Fibroblast of skin of left quadriceps (primary cell): ENCODE measurements around the gene CACNA1E.
"Not testable (repeated sequence)": the region's sequence is repeated elsewhere in the genome, so short reads cannot be mapped to it uniquely, and the experiment has no call there.

ENCODE experiments used
- DNase-seq, 2 experiments: peaks; one replicate each; pipeline ENCODE4 v3.0.0-alpha.2; 2013; ENCODE audit warnings: low read depth in 2 of 2

The CACNA1E gene

DNA sequence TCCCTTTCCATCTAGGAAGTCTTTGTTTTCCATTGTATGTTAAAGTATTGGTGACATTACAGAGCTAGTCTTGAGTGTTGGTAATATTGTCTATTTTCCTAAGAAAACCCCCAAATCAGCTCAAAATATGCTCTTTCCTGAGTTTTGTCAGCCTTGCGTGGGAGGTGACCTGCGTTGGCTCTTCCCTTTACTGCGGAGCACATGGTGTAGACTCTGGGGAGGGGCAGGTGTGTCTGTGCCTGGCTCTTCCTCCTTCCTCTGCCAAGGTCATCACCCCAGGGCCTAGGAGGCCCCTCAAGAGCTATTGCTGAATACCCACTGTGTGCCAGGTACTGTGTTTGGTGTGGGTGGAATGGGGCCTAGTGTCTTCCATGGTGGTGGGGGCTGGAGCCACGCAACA is 33.4 kb downstream of the CACNA1E start:
- no peak for DNase-seq

DNA sequence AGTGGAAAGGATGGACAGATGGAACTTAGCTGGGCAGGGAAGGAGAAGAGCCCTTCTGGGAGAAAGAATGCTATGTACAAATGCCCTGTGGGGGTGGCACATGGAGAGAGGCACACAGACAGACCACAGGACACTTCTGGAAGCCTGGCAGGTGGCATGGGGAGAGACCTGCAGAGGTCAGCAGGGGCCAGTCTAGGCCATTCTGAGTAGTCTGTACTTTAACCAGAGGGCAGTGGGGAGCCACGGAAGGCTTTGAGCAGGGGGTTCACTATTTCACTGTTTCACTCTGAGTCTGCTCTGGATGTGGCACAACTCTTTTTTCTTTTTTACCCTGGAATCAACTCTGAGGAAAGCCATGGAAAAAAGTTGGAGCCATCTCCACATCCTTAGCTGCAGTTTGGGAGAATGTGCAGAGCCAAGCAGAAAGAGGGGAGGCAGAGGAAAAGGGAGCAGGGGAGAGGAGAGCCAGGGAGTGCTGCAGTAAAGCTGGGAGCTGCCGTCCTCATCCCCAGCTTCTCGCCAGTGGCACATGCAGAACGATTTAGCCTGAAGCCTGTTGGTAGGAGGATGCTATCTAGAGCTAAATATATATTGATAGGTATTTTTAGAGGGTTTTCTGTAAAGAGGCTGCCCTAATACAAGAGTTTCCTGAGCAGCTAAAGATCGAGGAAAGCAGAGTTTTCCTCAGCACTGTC is 34.0 kb downstream of the CACNA1E start:
- no peak for DNase-seq

DNA sequence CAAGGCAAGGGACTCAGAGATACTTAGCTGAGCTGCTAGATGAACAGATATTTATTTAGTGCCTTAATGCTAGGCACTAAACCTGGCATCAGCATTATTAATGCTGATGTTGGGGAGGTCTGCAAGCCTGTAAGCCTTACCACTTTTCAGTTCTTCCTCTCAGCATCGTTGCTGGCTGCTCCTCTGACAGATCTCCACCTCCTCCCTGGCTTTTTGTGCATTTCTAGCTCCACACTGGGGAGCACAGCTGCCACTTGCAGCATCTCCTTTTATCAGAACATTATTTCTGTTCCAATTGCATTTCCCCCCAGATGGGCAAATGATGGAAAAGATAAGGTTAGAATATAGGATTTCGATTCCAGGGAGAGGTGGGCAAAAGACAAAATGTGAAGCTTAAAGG is 34.8 kb downstream of the CACNA1E start:
- no peak for DNase-seq

DNA sequence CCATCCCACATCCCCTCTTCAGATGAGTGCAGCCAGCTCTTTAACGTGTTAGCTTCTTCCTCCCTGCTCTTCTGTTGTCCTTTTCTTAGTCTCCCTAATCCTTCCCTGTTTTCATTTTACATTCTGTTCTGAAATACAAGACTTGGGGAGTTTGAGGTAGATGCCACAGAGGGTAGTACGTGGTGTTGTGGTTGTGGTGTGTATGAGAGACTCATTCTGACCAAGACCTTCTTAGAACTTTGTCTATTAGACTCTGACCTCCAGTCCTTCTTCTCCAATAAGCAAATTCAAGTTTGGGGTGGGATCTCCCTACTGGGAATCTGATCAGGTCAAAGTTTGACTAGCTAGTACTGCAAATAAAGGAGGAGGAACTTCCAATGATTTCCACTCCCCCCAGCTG is 39.5 kb downstream of the CACNA1E start:
- DNase-seq = no peak

DNA sequence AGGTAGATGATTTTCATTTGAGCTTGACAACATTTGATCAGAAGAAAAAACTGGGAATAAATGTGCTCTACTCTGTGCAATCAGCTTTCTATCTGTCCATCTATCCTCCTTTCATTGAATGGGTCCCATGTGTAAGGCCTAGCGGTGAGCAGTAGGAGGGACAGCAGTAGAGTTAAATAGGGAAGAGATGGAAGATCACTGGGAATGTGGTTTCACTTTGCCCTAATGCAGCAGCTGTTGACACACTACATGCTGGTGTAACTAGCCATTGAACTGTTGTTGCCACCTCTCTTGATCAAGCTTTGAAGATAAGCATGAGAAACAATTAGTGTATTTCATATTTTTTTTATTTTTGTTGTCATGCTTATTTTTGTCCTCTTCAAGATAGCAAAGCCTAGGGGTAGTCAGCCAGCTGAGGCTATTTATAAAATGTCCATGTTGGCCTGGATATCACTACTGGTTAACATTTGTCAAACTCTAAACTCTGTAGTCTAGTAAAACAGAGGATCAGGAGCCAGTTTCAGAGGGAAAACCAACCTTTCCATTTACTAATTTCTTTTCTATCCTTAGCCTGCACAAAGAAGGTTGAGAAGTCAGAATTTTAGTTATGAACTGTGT is 41.9 kb downstream of the CACNA1E start:
- no peak for DNase-seq

DNA sequence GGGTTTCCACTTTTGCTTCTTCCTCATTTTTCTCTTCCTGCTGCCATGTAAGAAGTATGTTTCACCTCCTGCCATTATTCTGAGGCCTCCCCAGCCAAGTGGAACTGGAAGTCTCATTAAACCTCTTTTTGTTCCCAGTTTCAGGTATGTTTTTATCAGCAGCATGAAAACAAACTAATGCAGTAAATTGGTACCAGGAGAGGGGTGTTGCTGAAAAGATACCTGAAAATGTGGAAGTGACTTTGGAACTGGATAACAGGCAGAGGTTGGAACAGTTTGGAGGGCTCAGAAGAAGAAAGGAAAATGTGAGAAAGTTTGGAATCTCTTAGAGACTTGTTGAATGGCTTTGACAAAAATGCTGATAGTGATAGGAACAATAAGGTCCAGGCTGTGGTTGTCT is 44.9 kb downstream of the CACNA1E start:
- DNase-seq = not testable (repeated sequence)

DNA sequence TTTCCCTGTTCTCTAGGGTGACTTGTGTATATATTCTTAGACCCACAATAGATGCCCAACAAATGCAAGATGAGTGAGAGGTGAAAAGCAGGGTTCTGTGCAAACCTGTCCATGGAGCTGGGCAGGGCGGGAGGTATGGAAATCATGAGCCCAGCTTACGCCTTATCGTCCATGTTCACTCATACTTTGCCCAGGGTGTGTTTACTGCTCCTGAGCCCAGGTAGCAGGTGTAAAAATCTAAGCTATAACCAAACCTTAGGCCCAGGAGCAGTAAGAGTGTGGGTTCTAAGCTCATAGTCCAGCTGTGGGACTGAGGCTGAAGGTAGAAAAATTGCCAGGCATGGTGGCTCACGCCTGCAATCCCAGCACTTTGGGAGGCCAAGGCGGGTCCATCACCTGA is 48.1 kb downstream of the CACNA1E start:
- DNase-seq = no peak

DNA sequence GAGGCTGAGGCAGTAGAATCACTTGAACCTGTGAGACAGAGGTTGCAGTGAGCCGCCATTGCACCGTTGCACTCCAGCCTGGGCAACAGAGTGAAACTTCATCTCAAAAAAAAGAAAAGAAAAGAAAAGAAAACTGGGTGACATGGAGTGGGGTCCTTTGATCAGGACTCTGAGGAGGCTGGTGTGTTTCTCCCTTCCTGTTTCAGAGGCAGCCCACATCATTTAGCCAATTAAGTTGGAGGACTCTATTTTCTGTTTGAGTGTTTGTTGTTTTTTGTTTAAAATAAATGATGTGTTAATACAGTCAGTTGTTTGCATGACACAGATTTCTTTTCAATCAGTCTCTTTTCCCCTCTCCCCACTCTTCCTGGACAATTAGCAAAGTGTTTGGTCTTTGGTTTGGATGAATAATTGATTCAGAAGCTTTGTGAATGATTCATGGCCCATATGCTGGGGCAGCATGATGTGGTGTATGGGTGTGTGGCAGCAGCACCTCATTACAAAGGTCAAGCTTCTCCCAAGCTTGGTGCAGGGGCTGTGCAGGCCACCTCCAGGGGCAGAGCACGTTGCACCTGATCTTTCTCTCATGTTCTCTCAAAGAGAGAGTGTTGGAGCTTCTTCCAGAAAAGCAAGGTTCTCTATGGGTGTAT is 48.8 kb downstream of the CACNA1E start:
- no peak for DNase-seq

DNA sequence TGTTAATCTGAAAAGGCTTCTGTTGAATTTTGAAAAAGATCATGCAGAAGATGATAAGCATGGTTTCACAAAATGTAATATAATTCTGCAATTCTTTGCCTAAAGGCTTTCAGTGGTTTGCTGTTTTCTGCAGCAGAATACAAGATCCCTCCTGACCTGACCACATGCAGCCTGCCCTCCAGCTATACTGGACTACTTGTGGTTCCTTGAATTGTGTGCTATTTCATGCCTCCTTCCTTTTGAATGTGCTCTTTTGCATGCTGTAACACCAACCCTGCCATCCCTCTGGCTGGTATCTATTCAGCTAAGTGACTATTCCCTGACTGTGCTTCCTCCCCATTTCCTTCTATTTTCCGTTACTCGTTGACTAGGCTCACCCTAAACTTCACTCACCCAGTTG is 55.5 kb downstream of the CACNA1E start:
- no peak for DNase-seq

DNA sequence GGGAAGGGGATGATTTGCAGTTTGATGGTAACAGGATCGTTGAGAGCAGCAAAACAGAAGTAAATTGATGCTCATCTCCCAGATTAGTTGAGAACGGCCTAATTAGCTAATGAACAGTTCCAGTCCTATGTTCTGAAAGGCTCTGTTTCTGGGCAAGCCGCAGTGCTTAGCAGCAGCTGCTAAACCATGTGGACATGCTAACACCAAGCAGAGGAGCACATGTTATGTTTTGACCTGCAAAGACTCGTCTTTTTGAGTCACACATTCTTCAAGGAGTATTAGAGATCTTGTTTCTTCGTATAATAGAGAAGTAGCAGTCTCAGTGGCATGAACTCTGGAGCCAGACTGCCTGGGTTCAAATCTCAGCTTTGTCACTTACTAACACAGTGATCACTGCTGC is 58.1 kb downstream of the CACNA1E start:
- DNase-seq = no peak

DNA sequence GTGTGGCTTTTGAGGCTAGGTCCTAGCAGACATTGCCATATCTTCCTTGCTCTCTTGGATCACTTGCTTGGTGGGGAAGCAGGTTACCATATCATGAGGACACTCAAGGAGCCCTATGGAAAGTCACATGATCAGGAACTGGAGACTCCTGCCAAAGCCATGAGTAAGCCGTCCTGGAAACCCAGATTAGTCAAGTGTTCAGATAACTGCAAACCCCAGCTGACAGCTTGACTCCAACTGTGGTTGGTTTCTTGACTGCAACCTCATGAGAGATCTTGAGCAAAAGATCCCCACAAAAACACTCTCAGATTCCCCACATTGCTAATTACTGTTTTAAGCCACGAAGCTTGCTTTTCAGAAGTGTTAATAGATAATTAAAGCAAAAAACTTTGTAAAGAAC is 58.6 kb downstream of the CACNA1E start:
- DNase-seq = no peak

DNA sequence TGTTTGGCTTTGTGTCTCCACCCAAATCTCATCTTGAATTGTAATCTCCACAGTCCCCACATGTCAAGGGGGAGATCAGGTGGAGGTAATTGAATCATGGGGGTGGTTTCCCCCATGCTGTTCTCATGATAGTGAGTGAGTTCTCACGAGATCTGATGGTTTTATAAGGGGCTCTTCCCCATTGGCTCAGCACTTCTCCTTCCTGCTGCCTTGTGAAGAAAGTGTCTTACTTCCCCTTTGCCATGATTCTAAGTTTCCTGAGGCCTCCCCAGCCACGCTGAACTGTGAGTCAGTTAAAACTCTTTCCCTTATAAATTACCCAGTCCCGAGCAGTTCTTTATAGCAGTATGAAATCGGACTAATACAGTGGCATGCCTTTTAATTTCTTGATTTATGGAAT is 59.1 kb downstream of the CACNA1E start:
- DNase-seq = not testable (repeated sequence)

DNA sequence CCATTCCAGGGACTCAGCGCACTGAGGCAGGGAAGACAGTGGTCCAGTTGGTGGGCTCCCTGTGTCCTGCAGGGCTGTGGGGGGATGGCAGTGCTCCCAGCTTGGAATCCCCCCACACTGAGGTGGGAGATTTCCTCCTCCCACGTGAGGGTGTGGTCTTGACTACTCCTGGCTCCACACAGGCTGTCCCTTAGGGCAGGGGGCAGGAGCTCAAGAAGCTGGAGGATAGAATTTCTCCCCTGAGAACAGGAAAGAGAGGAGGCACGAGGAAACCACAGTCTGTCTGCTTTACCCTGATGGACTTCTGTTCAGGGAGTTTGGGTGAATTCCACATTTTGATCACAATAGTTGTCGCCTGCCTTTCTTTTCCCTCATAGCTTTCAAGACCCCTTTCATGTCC is 62.1 kb downstream of the CACNA1E start:
- no peak for DNase-seq

DNA sequence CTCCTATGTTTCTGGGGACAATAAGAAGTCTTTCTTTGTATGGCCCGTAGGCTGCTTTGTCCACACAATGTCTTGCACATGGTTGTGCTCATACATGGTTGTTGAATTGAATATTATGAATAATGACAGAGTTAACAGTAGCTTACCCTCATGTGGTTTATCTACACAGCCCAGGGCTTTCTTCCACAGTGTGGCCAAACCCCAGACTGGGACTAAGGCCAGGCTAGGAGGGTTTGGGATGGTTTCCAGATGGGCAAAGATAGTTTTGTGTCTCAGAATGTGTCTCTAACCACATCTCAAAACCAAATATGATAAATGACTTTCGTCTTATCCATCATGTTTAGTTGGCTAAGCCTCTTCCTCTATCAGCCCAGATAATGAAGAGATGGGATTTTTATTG is 65.2 kb downstream of the CACNA1E start:
- DNase-seq = no peak

DNA sequence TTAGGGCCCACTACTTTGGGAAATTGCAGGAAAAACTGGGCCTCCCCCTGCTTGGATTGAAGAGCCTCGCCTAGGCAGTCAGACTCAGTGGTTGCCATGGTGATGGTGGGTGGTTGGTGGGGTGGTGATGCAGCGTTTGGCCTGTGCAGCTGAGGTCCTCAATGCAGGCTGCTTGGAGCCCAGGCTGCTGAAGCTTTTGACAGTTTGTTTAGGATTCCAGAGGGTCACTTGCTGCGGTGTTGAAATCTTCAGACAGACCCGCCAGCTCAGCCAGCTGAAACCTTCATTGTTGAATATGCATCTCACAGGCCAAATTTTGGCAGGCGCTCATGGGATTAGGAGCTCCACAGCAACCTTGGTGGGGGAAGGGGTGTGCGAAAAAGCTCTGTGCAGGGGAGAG is 67.9 kb downstream of the CACNA1E start:
- no peak for DNase-seq

DNA sequence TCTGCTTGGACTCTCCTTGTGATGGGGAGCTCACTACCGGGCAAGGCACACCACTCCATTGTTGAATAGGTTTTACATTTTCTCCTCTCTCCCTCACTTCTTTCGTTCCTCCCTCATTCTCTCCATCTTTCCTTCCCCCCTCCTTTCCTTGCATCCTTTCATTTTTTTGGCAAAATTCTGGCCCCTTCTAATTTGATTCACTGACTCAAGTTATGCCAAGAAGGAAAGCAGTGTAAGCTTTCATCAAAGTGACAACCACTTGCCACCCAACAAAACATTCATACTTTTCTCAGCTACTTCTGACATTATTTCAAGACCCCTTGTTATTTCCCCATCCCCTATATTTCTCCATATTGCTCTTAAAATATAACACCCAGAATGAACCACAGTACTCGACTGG is 68.4 kb downstream of the CACNA1E start:
- no peak for DNase-seq

DNA sequence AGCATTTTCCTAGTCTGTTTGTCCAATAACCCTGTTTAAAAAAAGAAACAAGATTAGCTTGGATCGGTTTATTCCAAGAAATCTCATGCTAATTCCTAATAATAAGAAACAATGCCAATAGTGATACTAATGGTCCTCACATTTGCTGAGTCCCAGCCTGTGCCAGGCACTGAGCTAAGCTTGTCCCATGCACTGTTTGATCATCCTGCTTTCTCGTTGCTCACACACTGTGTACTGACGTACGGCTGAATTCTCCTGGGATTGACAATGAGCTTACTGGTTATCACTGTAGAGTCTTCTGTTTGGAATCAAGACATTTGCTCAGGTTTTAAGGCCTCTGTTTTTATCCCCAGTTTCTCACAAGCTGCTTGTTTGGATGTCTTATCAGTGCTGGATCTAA is 71.1 kb downstream of the CACNA1E start:
- DNase-seq = no peak

DNA sequence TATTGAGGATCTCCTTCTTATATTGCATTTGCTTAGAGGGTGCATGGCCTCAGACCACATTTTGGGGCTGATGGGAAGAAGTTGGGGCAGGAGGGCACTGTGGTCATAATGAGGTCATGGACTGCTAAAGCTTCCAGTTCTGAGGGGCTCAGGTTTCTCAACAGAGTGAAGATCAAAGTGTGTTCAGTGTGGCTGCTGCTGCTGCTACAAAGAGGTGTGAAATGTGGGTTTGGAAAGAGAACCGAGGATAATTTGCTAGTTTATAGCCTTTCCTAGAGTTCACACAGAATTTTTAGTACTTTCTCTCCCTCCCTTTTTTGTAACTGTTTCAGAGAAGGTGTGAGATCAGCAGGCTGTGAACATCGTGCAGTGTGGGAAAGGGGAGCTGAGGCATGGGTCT is 73.3 kb downstream of the CACNA1E start:
- DNase-seq = no peak

DNA sequence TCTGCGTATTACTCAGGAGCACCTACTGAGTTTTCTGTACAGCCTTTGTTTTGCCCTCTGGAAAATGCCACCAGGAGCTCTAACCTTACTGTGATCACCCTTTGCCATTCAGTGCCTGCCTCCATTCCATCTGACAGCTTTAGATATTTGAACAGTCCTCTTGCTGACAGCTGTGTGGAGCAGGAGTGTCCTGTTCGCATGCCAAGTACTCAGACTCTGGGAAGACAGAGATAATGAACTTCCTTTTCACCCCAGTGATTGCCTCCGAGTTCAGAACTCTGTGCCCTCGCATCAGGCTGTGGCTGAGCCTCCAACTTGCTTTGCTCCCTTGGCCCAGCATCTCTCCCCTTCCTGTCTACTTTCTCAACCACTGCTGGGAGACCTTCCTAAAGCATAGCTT is 74.0 kb downstream of the CACNA1E start:
- DNase-seq = no peak

DNA sequence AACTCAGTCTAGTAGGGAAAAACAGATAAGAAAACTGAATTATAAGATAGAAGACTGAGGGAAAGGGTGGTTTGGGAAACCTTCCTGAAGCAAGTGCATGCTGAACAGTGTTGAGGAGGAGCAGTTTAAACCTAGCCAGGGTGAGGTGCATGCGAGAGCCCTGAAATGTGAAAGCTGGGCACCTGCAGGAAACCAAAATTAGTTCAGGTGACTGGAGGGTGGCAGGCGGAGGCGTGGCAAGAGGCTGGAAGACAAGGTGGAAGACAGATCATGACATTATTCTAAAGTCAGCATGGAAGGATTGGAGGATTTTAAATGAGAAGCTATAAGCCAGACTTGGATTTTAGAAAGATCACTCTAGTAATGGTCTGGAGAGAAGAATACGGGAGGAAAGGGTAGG is 75.1 kb downstream of the CACNA1E start:
- DNase-seq = no peak

DNA sequence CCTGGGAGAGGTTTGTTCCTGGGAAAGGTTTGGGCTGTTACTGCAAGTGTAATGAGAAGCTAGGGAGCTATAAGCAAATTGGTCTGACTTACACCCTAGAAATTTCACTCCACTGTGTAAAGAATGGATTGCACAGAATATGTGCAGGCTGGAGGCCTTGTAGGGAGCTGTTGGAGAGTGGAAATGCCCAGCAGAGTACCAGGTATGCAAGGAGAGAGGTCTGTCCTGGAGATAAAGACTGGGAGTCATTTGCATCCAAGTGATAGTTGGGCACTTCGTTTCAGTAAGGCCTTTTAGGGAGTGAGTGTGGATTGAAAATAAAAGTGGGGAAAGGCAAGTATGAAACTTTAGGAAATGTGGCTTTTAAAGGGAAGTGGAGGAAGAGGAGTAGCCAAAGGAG is 75.8 kb downstream of the CACNA1E start:
- no peak for DNase-seq

DNA sequence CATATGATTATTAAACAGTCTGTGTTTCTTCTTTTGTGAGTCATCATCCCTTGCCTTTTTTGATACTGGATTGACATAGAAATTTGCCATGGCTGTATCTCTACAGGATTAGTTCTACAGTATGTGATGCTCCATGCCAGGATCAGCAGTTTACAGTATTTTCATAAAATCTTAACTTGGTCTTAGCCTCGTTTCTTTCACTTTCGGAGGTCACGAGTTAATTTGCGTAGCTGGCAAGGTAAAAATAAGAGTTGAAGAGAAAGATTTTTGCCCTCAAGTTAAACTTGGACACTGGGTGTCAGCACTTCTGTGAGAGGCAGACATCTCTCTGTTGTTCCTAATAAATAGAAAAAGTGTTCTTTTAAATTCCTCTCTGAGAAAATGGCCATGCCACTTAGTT is 79.1 kb downstream of the CACNA1E start:
- no peak for DNase-seq

DNA sequence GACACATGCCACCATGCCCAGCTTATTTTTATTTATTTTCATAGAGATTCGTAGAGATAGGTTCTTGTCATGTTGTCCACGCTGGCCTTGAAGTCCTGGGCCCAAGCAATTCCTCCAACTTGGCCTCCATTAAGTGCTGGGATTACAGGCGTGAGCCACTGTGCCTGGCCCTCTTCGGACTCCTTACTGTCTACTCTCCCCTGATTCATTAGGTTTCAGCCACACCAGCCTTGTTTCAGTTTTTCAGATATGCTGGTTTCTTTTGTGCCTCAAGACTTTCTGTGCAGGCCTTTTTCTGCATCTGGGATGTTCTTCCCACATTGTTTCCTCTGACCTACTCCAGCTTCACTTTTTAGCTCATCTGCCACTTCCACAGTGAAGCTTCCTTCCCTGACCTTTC is 85.4 kb downstream of the CACNA1E start:
- DNase-seq = no peak

DNA sequence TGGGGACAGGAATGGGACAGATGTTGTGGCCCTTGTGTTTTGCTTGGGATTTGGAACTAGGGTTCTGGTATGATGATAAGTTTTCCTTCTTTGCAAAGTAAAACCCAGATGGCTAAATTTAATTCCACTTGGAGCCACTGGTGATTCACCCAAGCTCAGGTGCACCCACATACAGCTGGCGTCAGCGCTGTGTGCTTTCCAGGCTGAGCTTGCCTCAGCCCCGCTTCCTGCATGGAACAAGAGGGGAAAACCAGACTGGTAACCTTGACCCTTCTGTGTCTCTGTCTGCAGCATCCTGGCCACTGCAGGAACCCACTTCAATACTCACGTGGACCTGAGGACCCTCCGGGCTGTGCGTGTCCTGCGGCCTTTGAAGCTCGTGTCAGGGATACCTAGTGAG is 94.2 kb downstream of the CACNA1E start:
- DNase-seq = no peak
